IMR-90 (cell line): ENCODE results near the gene DPCD.

ENCODE experiments used
- BHLHE40 ChIP-seq: fragments of 150-350 bp; IDR thresholded peaks from 2 replicates; pipeline ENCODE4 v1.6.1; 2016; ENCODE audit warnings: mild to moderate bottlenecking, low read depth, low read length
- CEBPB ChIP-seq: IDR thresholded peaks from 2 replicates; pipeline ENCODE4 v1.6.1; 2012; ENCODE audit warnings: low read depth, low read length, improper control_type of control experiment
- MAFK ChIP-seq: IDR thresholded peaks from 2 replicates; pipeline ENCODE4 v1.6.1; 2012; ENCODE audit warnings: low read depth, low read length, improper control_type of control experiment
- MXI1 ChIP-seq: IDR thresholded peaks from 2 replicates; pipeline ENCODE4 v1.6.1; 2012; ENCODE audit warnings: low read depth, mild to moderate bottlenecking, low read length, moderate library complexity, borderline replicate concordance
- POLR2A ChIP-seq: IDR thresholded peaks from 2 replicates; pipeline ENCODE4 v1.6.1; 2012; ENCODE audit warnings: mild to moderate bottlenecking, low read depth, low read length
- RAD21 ChIP-seq: IDR thresholded peaks from 2 replicates; pipeline ENCODE4 v1.6.1; 2012; ENCODE audit warnings: low read length, improper control_type of control experiment
- RCOR1 ChIP-seq: IDR thresholded peaks from 2 replicates; pipeline ENCODE4 v1.6.1; 2012; ENCODE audit warnings: mild to moderate bottlenecking, low read length, improper control_type of control experiment; ENCODE audit not compliant: insufficient replicate concordance
- RFX5 ChIP-seq: IDR thresholded peaks from 2 replicates; pipeline ENCODE4 v1.8.0; 2012; ENCODE audit warnings: low read depth, mild to moderate bottlenecking, low read length, moderate library complexity
- SMC3 ChIP-seq: fragments of 150-350 bp; IDR thresholded peaks from 2 replicates; pipeline ENCODE4 v1.6.1; 2016; ENCODE audit warnings: low read depth, mild to moderate bottlenecking, antibody characterized with exemption, low read length, moderate library complexity
- TF ChIP-seq, protein P1 (sequence below): conservative IDR thresholded peaks from 2 replicates; pipeline ENCODE4 v1.5.1; 2012; ENCODE audit warnings: mild to moderate bottlenecking, low read depth, low read length, improper control_type of control experiment
- TF ChIP-seq, protein P2 (sequence below): fragments of 150-350 bp; IDR thresholded peaks from 2 replicates; pipeline ENCODE4 v1.6.1; 2016; ENCODE audit warnings: low read depth, mild to moderate bottlenecking, low read length, moderate library complexity, borderline replicate concordance
- TF ChIP-seq, protein P3 (sequence below): fragments of 150-350 bp; IDR thresholded peaks from 2 replicates; pipeline ENCODE4 v1.6.1; 2017; ENCODE audit warnings: mild to moderate bottlenecking, antibody characterized with exemption, low read length, low read depth

DNA sequence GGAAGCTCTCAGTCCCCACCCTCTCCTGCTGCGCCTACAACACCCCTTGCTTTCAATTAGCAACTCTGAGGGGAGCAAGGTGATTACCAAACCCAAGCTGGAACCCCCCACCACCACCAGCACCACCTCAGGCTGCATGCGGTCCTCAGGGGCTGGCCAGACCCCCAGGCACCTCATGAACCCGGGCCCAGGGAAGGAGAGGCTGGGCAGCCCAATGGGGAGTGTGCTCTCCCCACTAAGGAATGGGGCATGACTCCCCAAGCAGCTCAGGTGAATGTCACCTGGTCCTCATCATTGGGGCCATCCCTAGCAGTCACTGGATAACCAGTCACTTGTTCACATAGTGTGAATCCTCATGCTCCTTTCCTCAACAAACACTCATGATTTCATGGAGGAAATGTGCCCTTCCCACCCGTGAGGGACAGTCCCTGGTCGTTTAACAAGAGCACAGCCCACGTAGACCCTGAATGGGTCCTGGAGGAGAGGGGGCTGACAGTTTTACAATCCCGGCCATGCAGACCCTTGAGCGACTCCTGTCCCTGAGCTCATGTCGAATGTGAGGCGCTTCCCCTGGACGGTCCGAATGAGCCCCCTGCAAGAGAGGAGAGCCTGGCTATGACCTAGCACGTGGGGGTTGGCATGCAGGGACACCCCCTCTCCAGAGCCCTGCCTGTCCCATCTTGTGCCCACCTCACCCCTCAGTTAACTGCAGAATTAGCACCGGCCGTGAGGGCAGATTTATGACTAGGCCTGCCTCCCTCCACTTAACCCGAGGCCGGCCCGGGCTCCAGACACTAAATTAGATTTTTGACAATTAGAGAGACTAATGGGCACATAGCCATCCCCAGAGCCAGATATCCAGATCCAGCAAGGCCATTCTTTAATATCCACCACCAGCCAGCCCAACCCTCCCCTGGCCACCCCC lies 29.2 kb upstream of the DPCD start:
- TF ChIP-seq, protein P1, sequence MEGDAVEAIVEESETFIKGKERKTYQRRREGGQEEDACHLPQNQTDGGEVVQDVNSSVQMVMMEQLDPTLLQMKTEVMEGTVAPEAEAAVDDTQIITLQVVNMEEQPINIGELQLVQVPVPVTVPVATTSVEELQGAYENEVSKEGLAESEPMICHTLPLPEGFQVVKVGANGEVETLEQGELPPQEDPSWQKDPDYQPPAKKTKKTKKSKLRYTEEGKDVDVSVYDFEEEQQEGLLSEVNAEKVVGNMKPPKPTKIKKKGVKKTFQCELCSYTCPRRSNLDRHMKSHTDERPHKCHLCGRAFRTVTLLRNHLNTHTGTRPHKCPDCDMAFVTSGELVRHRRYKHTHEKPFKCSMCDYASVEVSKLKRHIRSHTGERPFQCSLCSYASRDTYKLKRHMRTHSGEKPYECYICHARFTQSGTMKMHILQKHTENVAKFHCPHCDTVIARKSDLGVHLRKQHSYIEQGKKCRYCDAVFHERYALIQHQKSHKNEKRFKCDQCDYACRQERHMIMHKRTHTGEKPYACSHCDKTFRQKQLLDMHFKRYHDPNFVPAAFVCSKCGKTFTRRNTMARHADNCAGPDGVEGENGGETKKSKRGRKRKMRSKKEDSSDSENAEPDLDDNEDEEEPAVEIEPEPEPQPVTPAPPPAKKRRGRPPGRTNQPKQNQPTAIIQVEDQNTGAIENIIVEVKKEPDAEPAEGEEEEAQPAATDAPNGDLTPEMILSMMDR = no peak
- TF ChIP-seq, protein P2, sequence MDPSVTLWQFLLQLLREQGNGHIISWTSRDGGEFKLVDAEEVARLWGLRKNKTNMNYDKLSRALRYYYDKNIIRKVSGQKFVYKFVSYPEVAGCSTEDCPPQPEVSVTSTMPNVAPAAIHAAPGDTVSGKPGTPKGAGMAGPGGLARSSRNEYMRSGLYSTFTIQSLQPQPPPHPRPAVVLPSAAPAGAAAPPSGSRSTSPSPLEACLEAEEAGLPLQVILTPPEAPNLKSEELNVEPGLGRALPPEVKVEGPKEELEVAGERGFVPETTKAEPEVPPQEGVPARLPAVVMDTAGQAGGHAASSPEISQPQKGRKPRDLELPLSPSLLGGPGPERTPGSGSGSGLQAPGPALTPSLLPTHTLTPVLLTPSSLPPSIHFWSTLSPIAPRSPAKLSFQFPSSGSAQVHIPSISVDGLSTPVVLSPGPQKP = no peak
- TF ChIP-seq BHLHE40 (no peak), RFX5 (no peak), POLR2A (no peak), RCOR1 (no peak), MXI1 (no peak), SMC3 (no peak), CEBPB (no peak), RAD21 (no peak), MAFK (no peak)
- TF ChIP-seq, protein P3, sequence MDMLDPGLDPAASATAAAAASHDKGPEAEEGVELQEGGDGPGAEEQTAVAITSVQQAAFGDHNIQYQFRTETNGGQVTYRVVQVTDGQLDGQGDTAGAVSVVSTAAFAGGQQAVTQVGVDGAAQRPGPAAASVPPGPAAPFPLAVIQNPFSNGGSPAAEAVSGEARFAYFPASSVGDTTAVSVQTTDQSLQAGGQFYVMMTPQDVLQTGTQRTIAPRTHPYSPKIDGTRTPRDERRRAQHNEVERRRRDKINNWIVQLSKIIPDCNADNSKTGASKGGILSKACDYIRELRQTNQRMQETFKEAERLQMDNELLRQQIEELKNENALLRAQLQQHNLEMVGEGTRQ = no peak
